ENCODE results near the gene SF1.

DNA sequence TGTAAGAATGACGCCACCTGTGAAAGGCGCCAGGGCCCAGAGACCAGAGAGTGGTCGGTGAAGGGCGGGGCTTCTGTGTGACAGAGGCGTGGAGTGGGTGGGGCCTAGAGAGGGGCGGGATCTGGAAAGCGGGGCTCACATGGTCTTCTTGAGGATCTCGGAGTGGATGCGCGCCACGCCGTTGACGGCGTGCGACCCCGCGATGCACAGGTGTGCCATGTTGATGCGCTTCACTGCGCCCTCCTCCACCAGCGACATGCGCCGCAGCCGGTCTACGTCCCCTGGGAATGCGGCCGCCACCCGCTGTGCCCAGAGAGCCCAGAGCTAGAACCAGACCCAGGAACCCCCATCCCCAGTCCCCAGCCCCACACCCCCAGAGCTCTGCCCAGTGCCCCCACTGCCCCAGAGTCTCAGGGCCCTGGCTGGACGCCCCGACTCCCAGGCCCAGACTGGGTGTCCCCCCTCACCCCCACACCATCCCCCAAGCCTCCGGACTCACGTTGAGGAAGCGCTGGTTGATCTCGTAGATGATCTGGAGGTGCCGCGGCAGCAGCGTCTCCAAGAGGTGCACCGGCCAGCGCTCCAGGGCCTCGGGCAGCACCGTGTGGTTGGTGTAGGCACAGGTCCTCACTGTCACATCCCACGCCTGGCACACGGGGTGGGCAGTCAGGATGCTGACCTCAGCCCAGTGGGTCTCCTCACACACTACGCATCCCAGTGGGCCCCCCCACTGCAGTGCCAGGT is 24.8 kb downstream of the SF1 start:
- no peak for TF ChIP-seq POLR2AphosphoS5 (IDR thresholded peaks at IDR 0.05; ENCODE audit: low read depth, low read length)
- no peak for TF ChIP-seq POLR2A (IDR thresholded peaks at IDR 0.05; ENCODE audit: low read depth, low read length)

Data from GM12892 (cell line).